Effector memory CD4-positive, alpha-beta T cell (primary cell): ENCODE measurements around the gene PTMA.

Experiments used
- DNase-seq, 3 donors: peaks; one replicate each; pipeline ENCODE4 v3.0.0-alpha.2; 2020
- H3K27ac ChIP-seq: 2 replicates; pipeline ENCODE4 v1.7.0; 2013; ENCODE audit warnings: mild to moderate bottlenecking, low read length, moderate library complexity; ENCODE audit not compliant: insufficient read depth, poor library complexity, severe bottlenecking
- H3K27me3 ChIP-seq: replicated peaks from 2 replicates; pipeline ENCODE4 v1.7.0; 2013; ENCODE audit warnings: mild to moderate bottlenecking, low read length; ENCODE audit not compliant: insufficient read depth, control insufficient read depth, poor library complexity, severe bottlenecking
- H3K36me3 ChIP-seq: 2 replicates; pipeline ENCODE4 v1.7.0; 2013; ENCODE audit warnings: mild to moderate bottlenecking, low read length, moderate library complexity; ENCODE audit not compliant: control insufficient read depth, insufficient read depth
- H3K4me1 ChIP-seq: 2 replicates; pipeline ENCODE4 v1.7.0; 2013; ENCODE audit warnings: low read length, mild to moderate bottlenecking; ENCODE audit not compliant: control insufficient read depth, insufficient read depth, poor library complexity, severe bottlenecking
- H3K4me3 ChIP-seq: 2 replicates; pipeline ENCODE4 v1.7.0; 2013; ENCODE audit warnings: low read length, low read depth, mild to moderate bottlenecking; ENCODE audit not compliant: insufficient read depth, poor library complexity, severe bottlenecking
- H3K9me3 ChIP-seq: 2 replicates; pipeline ENCODE4 v1.7.0; 2013; ENCODE audit warnings: mild to moderate bottlenecking, low read length, moderate library complexity; ENCODE audit not compliant: control insufficient read depth

PTMA gene

GRCh38 chr2:231716666-231717280, 8.4 kb downstream of the PTMA start:
- Histone ChIP-seq H3K27ac (no peak overlapping the region), H3K36me3 (peaks cover 5% of the 10 kb centered on the region), H3K9me3 (no peaks in the 10 kb centered on the region), H3K4me3 (no peak overlapping the region), H3K4me1 (peaks cover 19% of the 10 kb centered on the region), H3K27me3 (no peaks in the 10 kb centered on the region)
- no peak for DNase-seq

- Histone ChIP-seq H3K36me3 (no peaks in the 10 kb centered on the region), H3K27ac (no peak overlapping the region), H3K4me1 (peaks cover 11% of the 10 kb centered on the region), H3K9me3 (no peaks in the 10 kb centered on the region), H3K4me3 (no peak overlapping the region), H3K27me3 (no peaks in the 10 kb centered on the region)
- no peak for DNase-seq
These were observed 9.2 kb downstream of the PTMA start for GRCh38 chr2:231717281-231718171.

GRCh38 chr2:231718799-231719198, 10.5 kb downstream of the PTMA start:
- no peak for DNase-seq
- Histone ChIP-seq H3K4me1 (peaks cover 10% of the 10 kb centered on the region), H3K9me3 (no peaks in the 10 kb centered on the region), H3K27ac (no peak overlapping the region), H3K4me3 (no peak overlapping the region), H3K27me3 (no peaks in the 10 kb centered on the region), H3K36me3 (no peaks in the 10 kb centered on the region)

- Histone ChIP-seq H3K4me3 (no peak overlapping the region), H3K36me3 (no peaks in the 10 kb centered on the region)
These were observed 12.1 kb downstream of the PTMA start for GRCh38 chr2:231720292-231720986.

GRCh38 chr2:231720987-231721966, 13.0 kb downstream of the PTMA start:
- H3K27me3 ChIP-seq = no peaks in the 10 kb centered on the region
- no peak for DNase-seq
- no peaks in the 10 kb centered on the region for H3K36me3 ChIP-seq
- H3K27ac ChIP-seq = no peak overlapping the region
- no peaks in the 10 kb centered on the region for H3K4me1 ChIP-seq
- no peaks in the 10 kb centered on the region for H3K9me3 ChIP-seq
- no peak overlapping the region for H3K4me3 ChIP-seq

More at GRCh38 chr2:231720292-231720986, 12.1 kb downstream of the PTMA start:
- H3K9me3 ChIP-seq = no peaks in the 10 kb centered on the region
- H3K27ac ChIP-seq = no peak overlapping the region
- H3K27me3 ChIP-seq = no peaks in the 10 kb centered on the region
- no peak for DNase-seq
- peaks cover under 1% of the 10 kb centered on the region for H3K4me1 ChIP-seq

GRCh38 chr2:231722721-231723307, 14.5 kb downstream of the PTMA start:
- no peak overlapping the region for H3K27ac ChIP-seq
- no peaks in the 10 kb centered on the region for H3K27me3 ChIP-seq
- no peaks in the 10 kb centered on the region for H3K4me1 ChIP-seq

GRCh38 chr2:231725476-231725875, 17.2 kb downstream of the PTMA start:
- no peak overlapping the region for H3K4me3 ChIP-seq
- no peaks in the 10 kb centered on the region for H3K36me3 ChIP-seq
- H3K27me3 ChIP-seq = no peaks in the 10 kb centered on the region
- no peaks in the 10 kb centered on the region for H3K4me1 ChIP-seq
- H3K27ac ChIP-seq = no peak overlapping the region
- H3K9me3 ChIP-seq = no peaks in the 10 kb centered on the region
- DNase-seq = no peak

More at GRCh38 chr2:231722721-231723307, 14.5 kb downstream of the PTMA start:
- Histone ChIP-seq H3K9me3 (no peaks in the 10 kb centered on the region), H3K36me3 (no peaks in the 10 kb centered on the region), H3K4me3 (no peak overlapping the region)
- DNase-seq = no peak

- H3K9me3 ChIP-seq = no peaks in the 10 kb centered on the region
- no peaks in the 10 kb centered on the region for H3K36me3 ChIP-seq
- no peak overlapping the region for H3K4me3 ChIP-seq
These were observed 18.0 kb downstream of the PTMA start for GRCh38 chr2:231726276-231726675.

GRCh38 chr2:231727621-231728020, 19.3 kb downstream of the PTMA start:
- no peak for DNase-seq

More at GRCh38 chr2:231726276-231726675, 18.0 kb downstream of the PTMA start:
- DNase-seq = no peak
- Histone ChIP-seq H3K27me3 (no peaks in the 10 kb centered on the region), H3K27ac (no peak overlapping the region), H3K4me1 (no peaks in the 10 kb centered on the region)

More at GRCh38 chr2:231727621-231728020, 19.3 kb downstream of the PTMA start:
- H3K27me3 ChIP-seq = no peaks in the 10 kb centered on the region
- H3K36me3 ChIP-seq = peaks cover 6% of the 10 kb centered on the region
- H3K27ac ChIP-seq = no peak overlapping the region
- no peak overlapping the region for H3K4me3 ChIP-seq
- H3K9me3 ChIP-seq = no peaks in the 10 kb centered on the region
- no peaks in the 10 kb centered on the region for H3K4me1 ChIP-seq
